ENCODE results near the gene MC4R.

MC4R gene

DNA sequence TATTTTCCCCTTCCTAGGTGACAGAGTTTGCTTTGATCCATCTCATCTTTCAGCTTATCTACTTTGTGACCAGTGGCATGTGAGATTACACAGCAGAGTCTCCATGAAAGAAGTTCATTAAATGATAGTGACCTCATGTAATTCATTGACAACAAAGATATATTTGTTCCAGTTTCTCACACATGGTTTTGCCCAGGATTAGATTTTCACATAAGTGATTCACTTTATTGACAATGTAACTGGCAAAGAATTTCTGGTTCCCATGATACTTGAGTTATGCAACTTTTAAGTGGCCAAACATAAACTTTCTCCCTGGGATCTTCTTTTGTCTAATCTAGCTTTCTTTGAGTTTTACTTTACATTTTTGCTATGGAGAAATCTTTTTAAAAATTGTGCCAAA lies 50.0 kb downstream of the MC4R start:
- DNase-seq, result no peak

Data from islet precursor cell (in vitro differentiated cells).